NCI-H2227 (cell line): Measurements from ENCODE around the gene GATD1.

Source experiments
- DNase-seq: peaks from one replicate; lab custom pipeline; 2025; ENCODE audit not compliant: unreplicated experiment; lab: John Stamatoyannopoulos, UW

Gene GATD1

DNA sequence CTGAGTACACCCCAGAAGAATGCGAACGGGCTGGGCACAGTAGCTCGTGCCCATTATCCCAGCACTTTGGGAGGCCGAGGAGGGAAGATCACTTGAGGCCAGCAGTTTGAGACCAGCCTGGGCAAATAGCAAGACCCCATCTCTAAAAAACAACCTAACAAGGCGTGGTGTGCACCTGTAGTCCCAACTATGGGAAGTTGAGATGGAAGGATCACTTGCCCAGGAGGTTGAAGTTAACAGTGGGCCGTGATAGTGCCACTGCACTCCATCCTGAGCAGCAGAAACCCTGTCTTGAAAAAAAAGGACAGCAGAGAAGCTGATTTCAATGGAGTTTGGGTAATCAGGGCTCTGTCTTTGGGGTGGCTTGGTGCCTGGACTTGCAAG lies 35.8 kb upstream of the GATD1 start:
- DNase-seq = no peak

DNA sequence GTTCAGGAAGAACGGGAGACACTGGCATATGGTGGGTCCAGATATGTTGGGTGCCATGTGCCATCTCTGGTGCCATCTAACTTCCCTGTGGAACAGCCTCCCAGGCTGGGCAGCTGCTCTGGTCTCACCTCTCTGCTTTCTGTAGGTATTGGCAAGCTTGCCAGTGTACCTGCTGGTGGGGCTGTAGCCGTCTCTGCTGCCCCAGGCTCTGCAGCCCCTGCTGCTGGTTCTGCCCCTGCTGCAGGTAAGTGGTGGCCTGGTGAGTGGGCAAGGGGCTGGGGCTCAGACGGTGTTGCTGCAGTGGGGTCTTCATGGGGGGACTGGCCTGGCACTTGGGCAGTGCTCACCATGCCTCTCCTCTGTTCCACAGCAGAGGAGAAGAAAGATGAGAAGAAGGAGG lies 35.1 kb upstream of the GATD1 start:
- no peak for DNase-seq

GRCh38 chr11:811446-812245 lies 34.4 kb upstream of the GATD1 start:
- DNase-seq = no peak

GRCh38 chr11:810040-810567 lies 32.8 kb upstream of the GATD1 start:
- no peak for DNase-seq

- peak; percentile 100 for DNase-seq
Measured at GRCh38 chr11:809287-810039, 32.2 kb upstream of the GATD1 start, which contains the start of gene RPLP2. TSS of gene RPLP2 (plus strand) at chr11:809967. CDS start at chr11:810235, 268 bp downstream.

- no peak for DNase-seq
Measured at GRCh38 chr11:808427-809286, 31.4 kb upstream of the GATD1 start.

DNA sequence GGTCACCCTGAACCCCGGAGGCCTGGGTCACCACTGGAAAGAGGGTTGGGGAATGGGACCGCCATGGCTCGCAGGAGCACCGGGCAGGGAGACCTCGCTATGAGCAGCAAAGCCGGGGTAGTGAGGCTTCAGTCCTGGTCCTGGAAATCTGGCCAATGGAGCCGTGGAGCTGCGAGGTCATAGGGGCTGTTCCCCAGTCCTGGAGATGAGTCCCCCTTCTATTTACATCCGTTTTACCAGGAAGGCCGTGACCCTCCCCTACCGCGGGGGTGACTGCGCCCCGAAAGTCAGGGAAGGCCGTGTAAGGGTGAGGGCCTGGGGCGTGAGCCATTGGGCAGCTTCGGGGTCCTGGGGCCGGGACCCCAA lies 27.3 kb upstream of the GATD1 start:
- no peak for DNase-seq

DNA sequence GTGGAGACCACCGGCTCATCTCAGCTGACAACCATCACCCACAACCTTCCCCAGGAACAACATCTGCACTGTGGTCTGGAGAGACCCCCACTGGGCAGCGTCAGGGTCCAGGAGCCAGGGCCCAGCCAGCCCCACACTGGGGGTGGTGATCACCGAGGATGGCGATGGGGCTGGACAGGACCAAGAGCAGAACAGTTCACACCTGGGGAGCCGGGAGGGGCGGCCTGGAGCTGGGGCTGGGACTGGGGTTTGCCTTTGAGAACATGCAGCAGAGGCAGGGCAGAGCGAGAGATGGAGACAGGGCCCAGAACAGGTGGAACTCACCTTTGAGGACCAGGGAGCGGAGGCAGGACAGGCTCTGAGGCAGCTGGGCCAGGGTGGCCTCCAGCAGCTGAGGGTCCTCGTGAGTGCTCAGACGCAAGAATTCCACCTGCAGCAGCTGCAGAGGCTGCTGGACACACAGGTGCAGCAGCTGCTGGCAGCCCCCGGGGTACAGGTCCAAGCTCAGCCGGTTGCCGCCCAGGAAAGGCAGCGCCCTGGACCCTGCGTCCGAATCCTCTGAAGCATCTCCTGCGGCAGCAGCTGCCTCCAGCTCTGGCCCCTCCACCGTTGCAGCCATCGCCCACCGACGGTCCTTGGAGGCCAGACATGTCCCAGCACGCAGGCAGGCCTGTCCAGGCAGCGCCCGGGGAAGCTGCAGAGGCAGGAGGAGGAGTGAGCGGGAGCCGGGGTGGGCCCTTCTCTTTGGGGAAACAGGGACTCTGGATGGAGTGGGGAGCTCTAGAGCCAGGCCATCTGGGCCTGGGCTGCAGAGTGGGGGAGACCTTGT lies 26.7 kb upstream of the GATD1 start:
- DNase-seq = peak; percentile 79

DNA sequence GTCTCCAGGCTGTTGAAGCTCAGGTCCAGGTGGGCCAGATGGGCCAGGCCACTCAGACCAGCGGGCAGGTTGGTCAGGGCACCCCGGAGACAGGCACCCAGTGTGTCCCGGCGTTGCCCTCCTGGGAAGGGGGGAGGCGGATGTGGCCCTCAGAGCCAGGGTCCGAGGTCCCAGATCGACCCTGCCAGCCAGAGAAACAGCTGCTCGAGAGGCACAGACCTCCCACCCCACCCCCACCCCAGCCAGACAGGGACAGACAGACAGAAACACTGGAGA lies 26.1 kb upstream of the GATD1 start:
- DNase-seq = no peak

- no peak for DNase-seq
Measured at GRCh38 chr11:802693-803466, 25.6 kb upstream of the GATD1 start.

DNA sequence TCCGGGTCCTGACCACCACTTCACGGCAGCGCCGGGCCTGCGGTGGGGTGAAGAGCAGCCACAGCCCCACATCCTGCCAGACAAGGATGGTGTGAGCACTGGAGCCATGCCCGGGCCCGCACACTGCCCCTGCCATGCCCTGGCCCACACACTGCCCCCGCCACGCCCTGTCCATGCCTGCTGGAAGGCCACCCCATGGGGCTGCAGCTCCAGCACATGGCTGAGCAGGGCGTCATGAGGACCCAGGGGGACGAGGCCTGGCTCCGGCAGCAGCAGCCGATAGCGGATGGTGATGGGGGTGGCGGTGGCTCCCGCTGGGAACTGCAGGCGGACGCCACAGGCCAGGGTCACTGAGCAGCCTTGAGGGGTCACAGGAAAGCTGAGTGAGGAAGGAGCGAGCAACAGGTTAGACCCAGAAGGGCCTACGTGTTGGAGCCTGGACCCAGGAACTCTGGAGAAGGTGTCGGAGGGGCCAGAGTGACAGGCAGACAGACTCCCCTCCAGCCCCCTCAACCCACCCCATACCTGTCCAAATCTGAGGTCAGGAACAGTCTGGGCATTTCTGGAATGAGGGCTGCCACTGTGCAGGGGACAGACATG lies 24.8 kb upstream of the GATD1 start:
- no peak for DNase-seq

DNA sequence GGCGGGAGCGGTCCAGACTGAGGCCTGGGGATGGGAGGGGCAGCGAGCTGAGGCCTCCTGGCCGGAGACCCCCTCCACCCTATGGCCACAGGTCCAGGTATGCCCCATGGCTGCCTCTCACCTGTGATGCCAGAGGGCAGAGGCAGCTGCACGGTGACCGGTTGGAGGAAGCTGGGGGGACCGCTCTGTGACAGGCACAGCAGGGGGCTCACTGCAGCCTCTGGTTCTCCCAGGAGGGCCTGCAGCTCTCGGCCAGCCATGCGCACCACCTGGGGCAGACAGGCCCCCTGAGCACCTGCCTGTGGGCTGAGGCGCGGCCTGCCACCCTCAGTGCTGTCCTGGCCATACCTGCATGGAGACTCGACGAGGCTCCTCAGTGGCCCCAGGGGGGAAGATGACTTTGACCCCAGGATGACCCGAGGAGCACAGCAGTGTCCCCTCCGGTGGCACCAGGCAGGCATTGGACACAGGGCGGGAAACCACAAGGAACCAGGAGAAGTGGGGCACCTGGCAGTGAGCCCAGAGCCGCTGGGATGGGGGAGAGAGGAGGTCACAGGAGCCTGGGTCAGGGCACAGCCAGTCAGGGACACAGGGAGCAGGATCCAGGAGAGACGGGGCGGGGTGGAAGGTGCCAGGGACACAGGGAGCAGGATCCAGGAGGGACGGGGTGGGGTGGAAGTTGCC lies 24.0 kb upstream of the GATD1 start:
- no peak for DNase-seq

GRCh38 chr11:800473-800872 lies 23.2 kb upstream of the GATD1 start:
- DNase-seq = no peak

DNA sequence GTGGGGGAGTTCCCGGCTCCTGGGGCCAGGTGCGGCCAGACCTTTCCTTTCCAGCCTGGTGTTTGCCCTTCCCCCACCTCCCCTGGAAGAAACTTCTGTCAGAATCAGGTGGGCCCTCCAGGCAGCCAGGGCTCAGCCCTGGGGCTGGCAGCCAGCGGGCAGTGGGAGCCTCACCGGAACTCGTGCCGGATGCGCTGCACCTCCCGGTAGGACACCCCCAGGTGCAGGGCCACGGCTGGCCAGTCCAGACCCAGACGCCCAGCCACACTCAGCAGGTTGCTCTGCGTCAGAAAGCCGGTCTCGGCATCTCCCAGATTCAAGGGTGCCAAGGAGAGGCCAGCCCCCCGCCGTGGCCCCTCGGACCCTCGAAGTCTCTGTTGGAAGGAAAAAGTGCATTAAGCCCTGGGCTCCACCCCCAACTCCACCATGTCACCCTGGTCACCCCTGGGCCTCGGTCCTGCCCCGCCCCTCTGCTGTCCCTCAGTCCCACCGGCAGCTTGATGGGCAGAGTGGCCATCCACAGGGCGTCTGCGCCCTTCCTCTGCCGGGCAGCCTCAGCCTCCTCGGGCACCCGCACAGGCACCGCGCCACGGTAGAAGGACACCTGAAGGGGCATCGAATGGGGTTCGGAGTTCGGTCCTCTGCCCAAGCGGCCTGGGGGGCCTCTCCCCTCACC lies 22.5 kb upstream of the GATD1 start:
- no peak for DNase-seq

- peak; percentile 95 for DNase-seq
Measured at GRCh38 chr11:798093-798713, 20.9 kb upstream of the GATD1 start, which contains the start of gene SLC25A22. TSS of gene SLC25A22 (minus strand) at chr11:798281. CDS start at chr11:795006, 3,275 bp downstream.

GRCh38 chr11:797296-798092 lies 20.2 kb upstream of the GATD1 start:
- peak; percentile 95 for DNase-seq
